GM12874 (cell line): ENCODE data around the gene ZYG11A.

Experiments
- CTCF ChIP-seq: IDR thresholded peaks from 2 replicates; pipeline ENCODE4 v1.5.1; 2011; ENCODE audit warnings: low read depth, mild to moderate bottlenecking, control low read depth, low read length, moderate library complexity; ENCODE audit not compliant: insufficient read depth

The ZYG11A gene

GRCh38 chr1:52867087-52867863, 24.7 kb downstream of the ZYG11A start:
- no peak for TF ChIP-seq CTCF

GRCh38 chr1:52876843-52877242, 34.3 kb downstream of the ZYG11A start:
- TF ChIP-seq CTCF, result no peak

GRCh38 chr1:52877554-52877953, 35.0 kb downstream of the ZYG11A start:
- no peak for TF ChIP-seq CTCF

GRCh38 chr1:52880206-52880605, 37.6 kb downstream of the ZYG11A start:
- no peak for TF ChIP-seq CTCF

GRCh38 chr1:52887483-52887882, 44.9 kb downstream of the ZYG11A start:
- no peak for TF ChIP-seq CTCF

- no peak for TF ChIP-seq CTCF
Observed at GRCh38 chr1:52892424-52893215, 50.1 kb downstream of the ZYG11A start.

GRCh38 chr1:52899445-52899894, 56.9 kb downstream of the ZYG11A start:
- no peak for TF ChIP-seq CTCF
